8988T (cell line): ENCODE results near the gene RGL2.
"Not testable (repeated sequence)": the region's sequence is repeated elsewhere in the genome, so short reads cannot be mapped to it uniquely, and the experiment has no call there.

Source experiments
- DNase-seq: peaks from one replicate; pipeline ENCODE4 v3.0.0; 2011

Gene RGL2

DNA sequence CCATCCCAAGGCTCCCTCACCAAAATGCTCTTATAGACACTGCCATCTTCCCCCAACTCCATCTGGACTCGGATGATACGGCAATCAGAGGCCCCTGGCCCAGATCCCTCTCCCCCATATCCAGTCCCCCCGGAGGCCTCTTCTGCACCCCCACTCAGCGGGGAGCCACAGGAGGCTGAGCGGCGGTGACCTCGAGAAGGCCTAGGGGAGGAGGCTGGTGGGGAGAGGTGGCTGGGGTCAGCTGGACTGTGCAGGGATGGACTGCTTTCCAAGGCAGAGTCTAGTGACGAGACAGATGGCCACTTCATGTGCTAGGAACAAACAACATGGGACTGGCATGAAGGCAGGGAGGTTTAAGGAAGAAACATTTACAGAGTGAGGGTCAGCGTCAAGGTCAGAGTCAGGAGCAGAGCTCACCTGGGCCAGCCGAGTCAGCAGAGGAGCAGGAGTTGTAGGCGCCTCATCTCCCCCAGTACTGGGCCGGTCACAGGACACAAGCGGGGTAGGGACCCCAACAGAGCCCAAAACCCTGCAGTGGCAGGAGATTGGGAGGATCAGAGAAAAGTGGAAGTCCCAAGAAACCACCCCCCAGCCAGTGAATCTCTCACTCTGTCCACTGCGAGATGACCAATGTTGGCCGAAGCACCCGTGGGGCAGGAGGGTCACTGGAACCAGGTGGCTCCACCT lies 5.6 kb downstream of the RGL2 start:
- DNase-seq: no peak

DNA sequence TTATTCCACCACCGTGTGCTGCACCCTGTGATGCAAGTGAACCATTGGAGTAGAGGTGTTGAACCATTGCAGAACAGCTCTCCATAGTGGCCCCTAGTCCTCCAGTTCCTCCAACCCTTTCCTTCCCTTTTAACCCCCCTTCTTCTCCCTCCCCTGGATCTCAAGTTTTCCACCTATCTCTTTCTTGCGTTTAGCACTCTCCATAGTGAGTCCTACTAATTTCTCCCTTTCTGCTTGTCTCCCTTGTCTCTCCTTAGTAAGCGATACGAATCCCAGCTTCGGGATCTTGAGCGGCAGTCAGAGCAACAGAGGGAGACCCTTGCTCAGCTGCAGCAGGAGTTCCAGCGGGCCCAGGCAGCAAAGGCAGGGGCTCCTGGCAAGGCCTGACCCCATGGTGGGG lies 8.3 kb downstream of the RGL2 start:
- no peak for DNase-seq

DNA sequence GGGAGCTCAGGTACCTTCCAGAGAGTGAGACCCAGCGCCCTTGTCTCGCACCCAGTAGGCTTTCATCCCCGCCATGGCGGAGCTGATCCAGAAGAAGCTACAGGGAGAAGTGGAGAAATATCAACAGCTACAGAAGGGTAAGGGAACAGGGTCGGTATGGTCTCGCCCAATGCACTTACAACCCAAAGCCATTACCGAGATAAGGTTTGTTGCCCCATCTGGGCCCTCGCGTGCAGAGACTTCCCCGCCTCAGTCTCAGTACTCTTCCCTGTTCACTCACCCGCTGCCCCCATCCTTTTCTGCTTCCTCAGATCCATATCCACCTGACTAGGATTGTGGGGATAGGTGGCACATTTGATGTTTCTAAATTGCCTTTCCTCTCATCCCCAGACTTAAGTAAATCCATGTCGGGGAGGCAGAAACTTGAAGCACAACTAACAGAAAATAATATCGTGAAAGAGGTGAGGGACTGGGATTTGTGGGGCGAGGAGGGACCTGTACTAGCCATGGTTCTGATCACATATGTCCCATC lies 8.9 kb downstream of the RGL2 start:
- DNase-seq: no peak

DNA sequence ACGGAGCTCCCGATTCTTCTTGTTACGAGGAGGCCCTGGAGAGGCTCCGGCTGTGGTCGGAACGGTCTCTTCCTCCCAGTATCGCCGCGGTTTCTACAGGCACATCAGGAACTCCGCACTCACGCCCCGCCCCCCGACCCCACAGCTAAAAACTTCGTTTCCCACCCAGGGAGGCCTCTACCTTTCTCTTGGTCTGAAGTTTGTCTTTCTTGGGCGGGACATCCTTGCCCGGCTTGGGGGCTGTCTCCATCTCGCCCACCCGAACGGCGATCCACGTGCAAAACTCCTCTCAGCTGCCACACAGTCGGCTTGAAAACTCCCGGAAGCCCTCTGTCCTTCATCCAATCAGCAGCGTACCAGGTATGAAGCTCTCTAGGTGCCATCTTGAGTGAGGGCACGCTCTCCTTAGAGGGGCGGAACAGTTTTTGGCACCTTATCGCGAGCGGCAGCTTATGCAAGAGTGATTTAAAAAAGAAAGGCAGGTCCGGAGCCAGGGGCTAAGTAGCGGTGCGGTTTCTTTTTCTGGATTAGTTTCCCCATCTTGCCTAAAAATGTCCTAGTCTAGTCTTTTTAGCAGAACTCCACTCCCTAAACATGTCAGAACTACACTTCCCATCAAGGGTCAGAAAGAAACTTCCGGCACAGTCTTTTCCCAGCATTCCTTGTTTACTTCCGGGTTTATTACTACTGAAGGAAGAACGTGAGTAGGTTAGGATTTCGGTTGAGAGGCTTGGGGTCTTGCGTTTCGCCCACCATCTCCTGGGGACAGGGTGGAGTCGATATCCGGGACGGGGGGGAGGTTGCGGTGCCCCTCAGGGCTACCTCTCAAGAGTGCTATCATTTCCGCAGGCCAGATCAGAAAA lies 9.6 kb downstream of the RGL2 start, which contains the start of the genes PFDN6 and WDR46:
Gene PFDN6, plus strand, starts transcription at position 681 of the 863 bp plus-strand sequence. CDS start 256 bp downstream, outside the sequence.
Gene WDR46, minus strand, starts transcription at position 319 of the 863 bp plus-strand sequence. Its CDS starts 69 bp downstream, at position 250.
- DNase-seq: peak; percentile 77

DNA sequence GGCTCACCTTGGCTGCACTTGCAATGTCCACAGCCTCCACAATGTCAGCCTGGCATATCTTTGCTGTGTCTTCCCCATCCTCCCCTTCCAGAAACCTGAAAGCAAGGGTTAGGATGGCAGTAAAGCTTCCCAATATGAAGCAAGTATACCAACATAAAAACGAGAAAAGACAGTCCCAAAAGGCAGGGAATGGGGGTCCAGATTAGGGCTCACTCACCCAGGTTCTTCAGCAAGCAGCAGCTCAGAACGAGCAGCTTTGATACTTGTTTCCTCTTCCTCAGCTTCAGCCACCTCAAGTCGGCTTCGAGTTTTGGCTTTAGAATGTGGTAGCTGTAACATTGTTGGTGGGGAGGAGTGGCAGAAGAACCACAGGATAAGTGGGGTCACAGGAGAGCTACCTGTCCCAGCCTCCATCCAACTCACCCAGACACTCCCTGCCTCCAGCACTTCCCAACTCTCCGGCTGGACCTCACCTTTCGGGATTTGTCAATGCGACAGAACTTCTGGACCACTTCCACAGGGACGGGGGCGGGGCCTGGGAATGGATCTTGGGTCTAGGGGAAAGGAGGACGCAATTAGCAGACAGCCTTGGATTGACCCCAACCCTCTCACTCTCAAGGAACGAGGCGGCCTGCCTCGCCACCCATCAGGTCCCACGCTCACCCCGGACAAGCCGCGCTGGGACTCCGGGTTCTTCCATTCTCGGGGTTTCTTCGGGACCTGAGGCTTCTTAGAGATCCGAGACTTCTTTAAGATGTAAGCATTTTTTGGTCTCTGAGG lies 10.4 kb downstream of the RGL2 start:
- DNase-seq: no peak

DNA sequence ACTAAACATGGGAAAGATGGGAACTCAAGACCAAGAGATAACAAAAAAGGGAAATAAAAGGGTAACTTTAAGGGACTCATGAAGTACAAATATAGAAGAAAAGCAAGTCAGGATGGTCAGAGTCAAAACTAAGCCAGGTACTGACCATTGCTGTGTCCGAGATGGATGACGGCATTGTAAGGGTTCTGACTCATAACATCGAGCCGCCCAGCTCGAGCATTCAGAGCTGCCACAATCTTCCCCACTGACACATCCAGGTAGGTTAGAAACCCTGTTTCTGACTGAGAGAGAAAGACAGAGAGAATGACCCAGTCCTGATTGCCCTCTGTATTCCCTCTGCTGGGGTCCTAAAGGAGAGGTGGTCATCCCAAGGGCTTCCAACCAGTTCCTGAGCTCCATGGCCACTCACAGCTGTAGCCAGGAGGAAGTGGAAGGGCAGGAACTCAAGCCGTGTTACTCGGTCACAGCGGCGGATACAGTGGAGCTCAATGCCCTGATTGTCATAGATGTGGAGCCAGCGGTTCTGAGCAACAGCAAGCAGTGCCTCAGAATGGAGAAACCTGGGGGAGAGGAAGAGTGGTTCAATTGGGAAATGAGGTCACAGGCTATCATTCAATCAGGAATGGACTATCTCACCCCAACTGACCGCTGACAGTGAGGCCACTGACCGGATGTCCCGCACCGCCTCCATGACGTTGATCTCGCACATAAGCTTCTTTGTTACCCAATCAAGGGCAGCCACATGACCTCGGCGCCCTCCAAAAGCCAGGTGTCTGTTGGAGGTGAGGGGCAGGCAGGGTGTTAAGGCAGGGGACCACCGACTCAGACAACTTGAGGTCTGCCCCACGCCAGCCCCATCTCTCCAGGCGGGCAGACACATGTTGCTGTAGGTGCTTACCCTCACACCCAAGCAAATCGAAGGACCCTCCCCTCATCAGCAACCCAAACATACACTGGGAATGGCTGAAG lies 11.5 kb downstream of the RGL2 start:
- DNase-seq: no peak

DNA sequence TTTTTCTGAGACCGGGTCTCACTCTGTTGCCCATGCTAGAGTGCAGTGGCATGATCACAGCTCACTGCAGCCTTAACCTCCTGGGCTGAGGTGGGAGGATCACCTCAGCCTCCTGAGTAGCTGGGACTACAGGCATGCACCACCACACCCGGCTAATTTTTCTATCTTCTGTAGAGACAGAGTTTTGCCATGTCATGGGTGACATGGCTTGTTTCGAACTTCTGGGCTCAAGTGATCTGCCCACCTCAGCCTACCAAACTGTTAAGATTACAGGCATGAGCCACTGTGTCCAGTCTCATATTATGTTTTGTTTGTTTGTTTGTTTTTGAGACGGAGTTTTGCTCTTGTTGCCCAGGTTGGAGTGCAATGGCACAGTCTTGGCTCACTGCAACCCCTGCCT lies 13.5 kb downstream of the RGL2 start:
- not testable (repeated sequence) for DNase-seq

DNA sequence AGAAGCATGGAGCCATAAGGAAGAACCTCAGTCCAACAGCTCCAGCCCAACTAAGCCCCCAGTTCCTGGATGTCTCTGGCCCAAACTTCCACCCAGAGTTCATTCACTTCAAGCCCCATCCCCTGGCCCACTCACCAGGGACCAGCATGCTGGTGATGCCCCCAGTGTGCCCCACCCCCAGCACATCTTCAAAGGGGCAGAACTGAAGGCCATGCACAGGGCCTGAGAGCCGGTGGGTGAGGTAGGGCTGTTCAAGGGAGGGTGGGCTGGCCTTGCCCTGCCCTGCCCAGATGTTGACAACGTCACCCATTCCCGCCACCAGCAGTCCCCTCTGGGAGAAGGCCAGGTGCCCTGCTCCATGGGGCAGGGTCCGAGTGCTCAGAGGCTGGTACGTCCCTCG lies 18.2 kb downstream of the RGL2 start:
- no peak for DNase-seq

DNA sequence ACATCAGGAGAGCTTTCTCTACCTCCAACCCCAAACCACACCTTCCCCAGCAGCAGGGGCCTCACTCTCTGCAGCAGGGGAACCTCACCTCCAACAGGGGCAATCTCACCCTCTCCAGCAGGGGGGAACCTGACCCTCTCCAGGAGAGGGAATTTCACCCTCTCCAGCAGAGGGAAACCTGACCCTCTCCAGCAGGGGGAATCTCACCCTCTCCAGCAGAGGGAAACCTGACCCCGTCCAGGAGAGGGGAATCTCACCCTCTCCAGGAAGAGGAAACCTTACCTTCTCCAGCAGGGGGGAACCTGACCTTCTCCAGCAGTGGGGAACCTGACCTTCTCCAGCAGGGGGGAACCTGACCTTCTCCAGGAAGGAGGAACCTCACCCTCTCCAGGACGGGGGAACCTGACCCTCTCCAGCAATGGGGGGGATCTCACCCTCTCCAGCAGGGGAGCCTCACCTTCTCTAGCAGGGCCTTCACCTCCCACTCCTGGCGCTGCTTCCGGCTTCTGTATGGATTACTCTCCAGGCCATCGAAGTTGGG lies 18.7 kb downstream of the RGL2 start:
- peak; percentile 79 for DNase-seq

DNA sequence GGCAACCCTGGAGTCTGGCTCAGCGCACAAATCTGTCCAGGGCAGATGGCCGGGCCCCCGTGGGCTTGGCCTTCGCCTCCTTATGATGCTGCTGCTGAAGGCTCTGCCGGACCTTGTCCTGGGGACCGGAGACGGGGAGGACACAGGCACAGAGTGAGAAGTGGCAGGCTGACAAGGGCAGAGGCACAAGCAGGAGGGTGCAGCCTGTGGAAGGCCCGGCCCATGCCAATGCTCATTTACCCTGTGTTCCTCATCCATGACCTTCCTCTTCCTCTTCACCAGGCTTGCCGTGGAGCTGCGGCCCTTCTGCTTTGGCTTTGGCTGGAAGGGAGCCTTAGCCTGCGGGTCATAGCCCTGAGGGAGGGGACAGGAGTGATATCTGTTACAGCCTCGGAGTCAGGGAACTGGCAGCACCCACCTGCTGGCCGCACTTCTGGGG lies 19.5 kb downstream of the RGL2 start:
- DNase-seq: no peak

DNA sequence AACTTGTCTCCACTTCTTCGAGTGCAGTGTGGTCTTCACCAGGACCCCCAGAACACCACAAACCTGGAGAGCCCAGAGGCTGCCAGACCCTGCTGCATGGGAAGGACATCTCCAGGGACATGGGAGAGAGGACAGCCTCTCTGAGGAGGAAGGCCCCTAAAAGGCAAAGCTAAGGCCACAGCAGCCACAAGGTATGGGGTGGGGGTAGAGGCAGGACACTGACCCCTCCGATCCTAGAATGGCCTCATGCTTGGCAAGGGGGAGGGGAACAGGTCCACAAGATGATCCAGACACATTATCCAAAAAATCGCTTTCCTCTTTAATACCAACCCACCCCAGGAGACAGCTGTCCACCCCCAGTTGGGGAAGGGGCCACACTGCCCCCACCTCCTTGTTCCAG lies 19.9 kb downstream of the RGL2 start:
- DNase-seq: no peak

DNA sequence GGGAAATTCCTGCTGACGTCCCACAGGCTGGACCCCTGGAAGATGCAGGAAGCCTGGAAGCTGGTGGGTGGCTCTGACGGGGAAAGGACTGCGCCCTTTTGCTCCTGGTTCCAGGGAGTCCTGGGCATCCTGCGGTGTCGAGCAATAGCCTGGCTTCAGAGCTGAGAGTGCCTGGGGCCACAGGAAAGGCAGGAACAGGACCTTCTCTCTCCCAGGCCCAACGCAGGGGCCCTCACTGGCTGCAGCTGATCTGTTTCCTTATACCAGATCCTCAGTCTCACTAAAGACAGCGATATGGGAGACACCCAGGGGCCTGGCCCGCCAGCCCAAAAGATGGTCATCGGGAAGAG lies 20.4 kb downstream of the RGL2 start:
- DNase-seq: no peak

DNA sequence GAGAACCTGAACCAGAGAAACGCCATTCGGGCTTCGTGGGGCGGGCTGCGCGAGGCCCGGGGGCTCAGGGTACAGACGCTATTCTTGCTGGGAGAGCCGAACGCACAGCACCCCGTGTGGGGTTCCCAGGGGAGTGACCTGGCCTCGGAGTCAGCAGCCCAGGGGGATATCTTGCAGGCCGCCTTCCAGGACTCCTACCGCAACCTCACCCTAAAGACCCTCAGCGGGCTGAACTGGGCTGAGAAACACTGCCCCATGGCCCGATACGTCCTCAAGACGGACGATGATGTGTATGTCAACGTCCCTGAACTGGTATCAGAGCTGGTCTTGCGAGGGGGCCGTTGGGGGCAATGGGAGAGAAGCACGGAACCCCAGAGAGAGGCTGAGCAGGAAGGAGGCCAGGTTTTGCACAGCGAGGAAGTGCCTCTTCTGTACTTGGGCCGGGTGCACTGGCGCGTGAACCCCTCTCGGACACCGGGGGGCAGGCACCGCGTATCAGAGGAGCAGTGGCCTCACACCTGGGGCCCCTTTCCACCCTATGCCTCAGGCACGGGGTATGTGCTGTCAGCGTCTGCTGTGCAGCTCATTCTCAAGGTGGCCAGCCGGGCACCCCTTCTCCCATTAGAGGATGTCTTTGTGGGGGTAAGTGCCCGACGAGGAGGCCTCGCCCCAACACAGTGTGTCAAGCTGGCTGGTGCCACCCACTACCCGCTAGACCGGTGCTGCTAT lies 20.9 kb downstream of the RGL2 start:
- DNase-seq: no peak

DNA sequence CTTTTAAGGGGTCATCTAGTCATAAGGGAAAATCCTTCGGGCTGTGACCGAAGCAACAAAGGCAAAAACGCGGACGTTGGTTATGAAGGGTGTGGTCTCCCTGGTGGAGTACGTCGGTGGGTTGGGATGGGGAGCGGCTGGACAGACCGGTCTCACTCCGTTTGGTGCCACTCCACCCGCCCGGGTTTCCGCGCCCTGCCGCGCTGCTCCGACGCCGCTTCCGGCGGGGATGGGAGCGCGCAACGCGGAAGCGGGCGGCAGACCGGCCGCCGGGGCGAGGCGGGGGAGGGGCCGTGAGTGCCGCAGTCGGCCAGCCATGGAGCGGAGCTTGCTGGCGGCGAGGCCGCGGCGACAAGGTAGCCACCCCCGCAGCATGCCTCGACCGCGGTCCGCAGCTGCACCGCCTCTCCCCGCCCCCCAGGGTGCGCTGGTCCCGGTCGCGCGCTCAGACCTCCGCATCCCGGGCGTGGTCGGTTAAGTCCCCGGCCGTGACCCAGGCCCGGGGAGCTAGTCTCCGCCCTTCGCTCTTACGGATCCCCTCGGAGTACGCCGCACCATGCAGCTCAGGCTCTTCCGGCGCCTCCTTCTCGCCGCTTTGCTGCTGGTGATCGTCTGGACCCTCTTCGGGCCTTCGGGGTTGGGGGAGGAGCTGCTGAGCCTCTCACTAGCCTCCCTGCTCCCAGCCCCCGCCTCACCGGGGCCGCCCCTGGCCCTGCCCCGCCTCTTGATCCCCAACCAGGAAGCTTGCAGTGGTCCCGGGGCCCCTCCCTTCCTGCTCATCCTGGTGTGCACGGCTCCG lies 21.7 kb downstream of the RGL2 start, which contains the start of gene B3GALT4:
Gene B3GALT4, plus strand, starts transcription at position 260 of the 799 bp plus-strand sequence. Its CDS starts 297 bp downstream, at position 557.
- peak; percentile 84 for DNase-seq

DNA sequence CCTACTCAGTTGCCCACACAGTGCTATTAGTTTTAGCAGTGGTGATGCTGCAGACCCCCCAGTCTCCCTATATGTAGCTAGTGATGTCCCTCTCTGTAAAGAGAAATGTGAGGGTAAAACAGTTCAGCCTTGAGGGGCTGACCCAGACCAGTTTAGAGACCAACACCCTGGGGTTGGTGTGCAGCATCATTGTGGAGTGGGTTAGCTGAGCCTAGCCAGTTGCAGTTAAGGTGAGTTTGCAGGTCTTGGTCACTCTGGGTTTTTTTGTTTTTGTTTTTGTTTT lies 22.2 kb downstream of the RGL2 start:
- no peak for DNase-seq

DNA sequence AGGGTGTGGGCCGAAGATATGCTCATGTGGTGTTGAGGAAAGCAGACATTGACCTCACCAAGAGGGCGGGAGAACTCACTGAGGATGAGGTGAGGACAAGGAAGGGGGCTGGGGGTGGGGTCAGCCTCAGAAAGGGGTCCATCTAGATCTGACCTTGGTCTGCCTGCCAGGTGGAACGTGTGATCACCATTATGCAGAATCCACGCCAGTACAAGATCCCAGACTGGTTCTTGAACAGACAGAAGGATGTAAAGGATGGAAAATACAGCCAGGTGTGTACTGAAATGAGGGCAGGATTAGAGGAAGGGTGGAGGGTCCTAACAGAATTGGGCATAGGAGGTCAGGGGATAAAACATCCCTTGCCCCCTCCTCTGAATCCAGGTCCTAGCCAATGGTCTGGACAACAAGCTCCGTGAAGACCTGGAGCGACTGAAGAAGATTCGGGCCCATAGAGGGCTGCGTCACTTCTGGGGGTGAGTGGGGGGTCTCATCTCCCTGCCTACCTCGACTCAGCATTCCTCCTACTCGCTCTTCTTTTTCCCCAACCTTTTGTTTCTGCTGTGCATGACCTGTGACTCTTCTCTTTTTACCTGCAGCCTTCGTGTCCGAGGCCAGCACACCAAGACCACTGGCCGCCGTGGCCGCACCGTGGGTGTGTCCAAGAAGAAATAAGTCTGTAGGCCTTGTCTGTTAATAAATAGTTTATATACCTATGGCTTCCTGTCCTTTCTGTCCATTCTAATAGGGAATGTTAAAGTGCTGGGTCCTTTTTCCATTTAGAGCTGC lies 22.8 kb downstream of the RGL2 start:
- DNase-seq: not testable (repeated sequence)

DNA sequence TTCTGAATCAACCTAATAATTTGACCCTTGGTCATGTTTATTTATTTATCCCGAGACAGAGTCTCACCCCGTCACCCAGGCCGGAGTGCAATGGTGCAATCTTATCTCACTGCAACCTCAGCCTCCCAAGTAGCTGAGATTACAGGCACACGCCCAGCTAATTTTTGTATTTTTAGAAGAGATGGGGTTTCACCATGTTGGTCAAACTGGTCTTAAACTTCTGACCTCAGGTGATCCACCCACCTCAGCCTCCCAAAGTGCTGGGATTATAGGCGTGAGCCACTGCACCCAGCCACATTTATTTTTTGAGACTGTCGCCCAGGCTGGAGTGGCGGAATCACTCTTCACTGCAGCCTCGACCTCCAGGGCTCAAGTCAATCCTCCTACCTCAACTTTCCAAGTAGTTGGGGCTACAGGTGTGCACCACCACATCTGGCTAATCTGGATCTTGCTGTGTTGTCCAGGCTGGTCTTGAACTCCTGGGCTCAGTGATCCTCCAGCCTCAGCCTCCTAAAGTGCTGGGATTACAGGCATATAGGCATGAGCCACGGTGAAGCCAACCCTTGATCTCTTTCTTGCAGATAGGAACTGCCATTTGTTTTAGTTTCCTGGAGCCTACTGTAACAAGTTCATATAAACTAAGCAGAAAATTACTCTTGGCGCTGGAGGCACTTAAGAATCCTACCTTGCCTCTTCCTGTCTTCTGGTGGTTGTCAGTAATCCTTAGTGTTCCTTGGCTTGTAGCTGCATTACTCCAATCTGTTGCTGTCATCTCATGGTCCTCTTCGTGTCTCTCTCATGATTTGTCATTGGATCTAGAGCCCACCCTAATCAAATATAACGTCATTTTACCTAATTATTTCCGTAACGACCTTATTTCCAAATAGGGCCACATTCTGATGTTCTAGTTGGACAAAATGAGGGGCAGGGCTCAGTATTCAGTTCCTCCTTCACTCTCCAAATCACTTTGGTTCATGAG lies 24.5 kb downstream of the RGL2 start:
- no peak for DNase-seq
